T-helper 2 cell (primary cell): ENCODE data around the gene SLC7A8.

Experiments
- DNase-seq, 5 experiments: peaks; one replicate each; pipeline versions ENCODE4 v3.0.0 to v3.0.0-alpha.2; 2012 to 2022

SLC7A8 gene

GRCh38 chr14:23093104-23093503, 90.4 kb downstream of the SLC7A8 start:
- no peak for DNase-seq

- no peak for DNase-seq
These were observed 91.9 kb downstream of the SLC7A8 start for GRCh38 chr14:23091294-23092225.

- no peak for DNase-seq
These were observed 93.2 kb downstream of the SLC7A8 start for GRCh38 chr14:23090254-23090636.

- DNase-seq: no peak
These were observed 93.8 kb downstream of the SLC7A8 start for GRCh38 chr14:23089498-23090253.

GRCh38 chr14:23086565-23086964, 96.9 kb downstream of the SLC7A8 start:
- no peak for DNase-seq

GRCh38 chr14:23085458-23085857, 98.0 kb downstream of the SLC7A8 start:
- peak in 1 of 5 experiments; percentile 9 for DNase-seq

GRCh38 chr14:23080474-23080873, 103.0 kb downstream of the SLC7A8 start:
- DNase-seq: no peak

- no peak for DNase-seq
These were observed 103.7 kb downstream of the SLC7A8 start for GRCh38 chr14:23079716-23080115.

- DNase-seq: no peak
These were observed 104.8 kb downstream of the SLC7A8 start for GRCh38 chr14:23078692-23079116.

GRCh38 chr14:23077962-23078361, 105.5 kb downstream of the SLC7A8 start:
- DNase-seq: no peak

GRCh38 chr14:23076785-23077408, 106.6 kb downstream of the SLC7A8 start:
- DNase-seq: peak in 1 of 5 experiments; percentile 35
